Activated CD8-positive, alpha-beta memory T cell treated with anti-CD3 and anti-CD28 coated beads, Interleukin-2, amount 50 U/mL, for 1 hour (primary cell): ENCODE measurements around the gene LRRC23.

Experiments
- DNase-seq: peaks from one replicate; pipeline ENCODE4 v3.0.0-alpha.2; 2020; ENCODE audit errors: extremely low read depth

Gene LRRC23

DNA sequence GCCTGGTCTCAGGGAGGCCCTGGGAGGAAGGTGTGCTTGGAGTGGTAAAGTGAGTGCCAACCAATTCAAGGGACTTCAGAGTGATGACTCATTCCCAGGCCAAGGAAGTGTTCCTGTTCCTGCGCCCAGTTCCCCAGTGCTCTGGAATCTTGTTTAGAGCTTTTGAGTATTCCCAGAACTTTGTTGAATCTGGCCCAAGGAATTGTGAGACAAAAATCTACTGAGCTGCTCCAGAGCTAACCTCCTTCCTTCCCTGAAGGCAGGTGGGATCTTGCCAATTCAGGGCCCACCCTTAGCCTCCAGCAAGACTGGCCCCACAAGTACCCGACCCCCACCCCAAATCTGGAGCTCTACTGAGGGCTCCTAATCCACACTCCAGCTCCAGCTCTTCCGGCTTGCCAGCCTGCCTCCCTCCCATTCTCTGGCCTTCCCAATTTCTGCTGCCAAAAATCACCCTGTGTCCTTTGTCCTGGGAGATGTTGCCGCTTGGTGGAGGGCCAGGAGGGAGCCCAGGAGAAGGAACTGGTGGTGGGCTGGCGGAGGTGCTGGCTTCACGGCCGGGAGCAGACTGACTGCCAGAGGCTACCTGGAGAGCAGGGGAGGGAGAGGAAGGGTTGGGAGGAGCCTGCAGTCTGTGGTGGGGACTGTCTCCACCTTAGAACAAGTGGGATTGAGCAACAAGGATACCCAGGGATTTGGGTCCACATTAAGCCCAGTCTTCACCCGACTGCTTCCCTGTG, 21.1 kb downstream of the LRRC23 start:
- DNase-seq = no peak

DNA sequence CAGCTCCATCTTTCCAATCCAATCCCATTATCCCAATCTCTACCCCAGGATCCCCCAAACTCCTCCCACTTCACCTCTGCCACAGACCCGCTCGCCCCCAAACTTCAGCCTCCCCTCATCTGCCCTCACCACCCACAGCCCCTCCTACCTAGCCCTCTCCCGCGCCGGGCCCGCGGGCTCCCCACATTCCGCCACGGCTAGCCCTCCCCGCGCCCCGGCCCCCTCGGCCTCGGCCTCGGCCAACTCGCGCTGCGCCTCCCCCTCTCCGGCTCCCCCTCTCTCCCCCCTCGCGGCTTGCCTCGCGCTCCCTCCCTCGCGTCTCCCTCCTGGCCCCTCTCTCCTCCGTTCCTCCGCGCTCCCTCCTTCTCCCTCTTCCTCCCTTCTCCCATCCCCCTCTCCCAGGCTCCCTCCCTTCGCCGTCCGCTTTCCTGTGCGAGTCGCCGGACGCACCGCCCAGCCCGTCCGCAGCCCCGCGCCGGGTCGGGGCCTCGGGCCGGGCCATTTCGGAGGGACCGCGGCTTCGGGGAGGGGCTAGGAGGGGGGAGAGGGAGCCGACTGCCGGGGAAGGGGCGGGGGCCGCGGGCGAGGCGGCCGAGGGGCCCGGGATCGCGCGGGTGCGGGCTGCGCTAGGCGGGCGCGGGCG, 22.9 kb downstream of the LRRC23 start, which contains the start of gene ATN1:
ATN1 (plus strand) TSS at position 581 of the 643 bp plus-strand sequence. CDS start 6,043 bp downstream, outside the sequence.
- DNase-seq = no peak

DNA sequence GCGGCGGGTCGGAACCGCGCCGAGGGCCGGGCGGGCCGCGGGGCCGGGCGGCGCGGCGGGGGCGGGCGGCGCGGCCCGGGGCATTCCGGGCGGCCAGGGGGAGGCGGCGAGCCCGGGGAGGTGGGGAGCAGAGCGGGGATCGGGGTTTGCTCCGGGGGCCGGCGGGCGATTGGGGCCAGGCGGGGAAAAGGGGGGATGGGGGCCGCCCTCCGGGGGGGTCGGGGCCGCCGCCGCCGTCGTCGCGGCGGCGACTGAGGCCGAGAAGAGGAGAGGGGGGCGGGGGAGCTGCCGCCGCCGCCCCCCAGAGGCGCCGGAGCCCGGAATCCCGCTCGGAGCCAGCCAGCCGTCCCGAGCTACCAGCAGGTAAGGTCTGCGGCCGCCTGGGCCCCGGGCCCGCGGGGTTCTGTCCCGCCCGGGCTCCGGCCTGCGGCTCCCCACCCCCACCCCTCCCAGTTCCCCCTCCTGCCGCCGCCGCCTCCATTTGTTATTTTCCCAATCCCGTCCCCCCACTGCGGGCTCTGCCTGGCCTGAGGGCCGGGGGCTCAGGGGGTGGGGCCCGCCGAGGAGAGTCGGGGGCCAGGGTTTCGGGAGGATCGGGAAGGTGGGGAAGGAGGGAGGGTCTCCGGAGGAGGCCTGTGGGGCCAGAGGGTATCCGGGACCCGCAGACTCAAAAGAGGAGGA, 23.5 kb downstream of the LRRC23 start:
- DNase-seq = no peak

DNA sequence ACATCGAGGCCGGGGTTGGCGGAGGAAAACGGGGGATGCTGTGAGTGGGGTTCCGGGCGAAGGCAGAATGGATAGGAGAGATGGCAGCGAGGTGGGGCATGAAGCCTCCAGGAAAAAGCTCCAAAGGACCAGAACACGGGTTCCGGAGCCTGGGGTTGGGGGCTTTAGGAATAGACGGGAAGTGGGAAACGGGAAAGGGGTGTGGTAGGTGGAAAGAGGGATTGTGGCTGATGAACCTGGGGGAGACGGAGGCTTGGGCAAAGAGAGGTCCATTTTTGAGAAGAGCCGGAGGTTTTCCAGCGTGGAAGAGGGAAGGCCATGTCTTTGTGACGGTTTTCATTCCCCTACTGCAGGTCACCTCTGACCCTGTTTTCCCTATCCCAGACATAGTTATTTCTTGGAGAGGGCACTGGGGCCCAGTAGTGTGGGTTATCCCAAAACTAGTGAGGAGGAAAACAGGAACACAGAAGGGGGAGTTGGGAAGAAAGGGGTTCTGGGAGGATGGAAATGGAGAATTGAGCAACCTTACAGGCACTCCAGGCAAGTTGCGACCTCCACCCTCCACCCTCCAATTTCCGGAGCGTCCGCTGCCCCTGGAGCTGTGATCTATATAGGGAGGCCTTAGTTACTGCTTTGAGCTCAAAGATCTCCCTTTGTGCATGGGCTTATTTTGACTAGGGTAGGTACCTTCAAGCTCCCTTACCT, 24.2 kb downstream of the LRRC23 start:
- DNase-seq = no peak

DNA sequence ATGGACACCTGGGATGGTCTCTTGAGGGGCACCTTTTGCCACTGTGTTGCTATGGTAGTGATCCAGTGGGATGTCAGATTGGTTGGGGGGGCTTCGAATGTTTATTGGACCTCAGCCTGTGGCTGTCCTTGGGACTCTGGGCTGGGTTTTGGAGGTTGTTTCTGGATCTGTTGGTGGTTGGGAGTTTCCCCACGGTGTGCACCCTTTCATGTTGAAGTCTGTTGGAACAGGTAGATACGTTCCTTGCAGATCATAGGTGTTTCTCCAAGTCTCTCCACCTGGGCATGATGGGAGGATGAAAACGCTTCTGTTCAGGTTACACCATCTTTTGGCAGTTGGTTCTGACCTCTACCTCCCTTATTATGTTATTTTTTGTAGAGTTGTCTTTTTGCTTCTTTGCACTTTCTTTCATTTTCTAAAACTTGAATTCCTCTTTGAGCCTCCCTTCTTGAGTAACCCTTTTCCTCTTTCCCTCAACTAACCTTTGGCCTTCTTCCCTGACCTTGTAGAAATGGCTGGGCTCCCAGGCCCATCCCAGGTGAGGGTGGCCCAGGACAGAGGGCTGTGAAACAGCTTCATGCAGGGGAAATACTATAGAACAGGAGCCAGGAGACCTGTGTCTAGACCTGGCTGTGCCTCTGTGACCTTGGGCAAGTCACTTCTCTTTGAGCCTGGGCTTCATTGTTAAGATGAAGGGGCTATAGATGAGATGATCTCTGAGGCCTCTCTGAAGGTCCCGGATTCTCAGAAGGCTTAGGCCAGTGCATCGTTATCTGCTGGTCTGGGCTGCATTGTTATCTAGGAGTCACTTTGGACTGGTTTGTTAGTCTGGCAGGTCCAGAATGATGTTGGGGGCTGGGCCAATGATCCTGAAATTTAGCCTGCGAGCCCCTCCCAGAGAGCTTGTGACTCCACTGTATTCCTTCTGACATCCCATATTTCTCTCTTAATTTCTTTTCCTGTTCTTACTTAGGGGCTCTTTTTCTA, 25.1 kb downstream of the LRRC23 start:
- DNase-seq = no peak

DNA sequence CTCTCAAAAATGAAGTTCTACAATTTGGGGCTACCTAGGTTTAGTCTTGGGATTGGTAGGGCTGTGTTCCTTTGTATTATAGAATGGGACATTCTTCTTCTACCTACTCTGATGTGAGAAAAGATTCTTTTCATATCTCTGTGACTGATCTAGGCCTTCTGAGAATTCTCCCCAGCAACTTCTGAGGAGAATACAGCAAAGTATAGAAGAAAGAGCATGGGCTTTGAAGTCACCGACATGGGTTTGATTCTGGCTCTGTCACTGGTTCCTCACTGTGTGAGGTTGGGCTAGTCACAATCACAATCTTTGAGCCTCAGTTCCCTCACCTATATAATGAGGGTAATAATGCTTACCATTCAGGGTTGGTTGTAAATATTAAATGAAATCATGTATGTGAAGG, 28.1 kb downstream of the LRRC23 start:
- DNase-seq = no peak

DNA sequence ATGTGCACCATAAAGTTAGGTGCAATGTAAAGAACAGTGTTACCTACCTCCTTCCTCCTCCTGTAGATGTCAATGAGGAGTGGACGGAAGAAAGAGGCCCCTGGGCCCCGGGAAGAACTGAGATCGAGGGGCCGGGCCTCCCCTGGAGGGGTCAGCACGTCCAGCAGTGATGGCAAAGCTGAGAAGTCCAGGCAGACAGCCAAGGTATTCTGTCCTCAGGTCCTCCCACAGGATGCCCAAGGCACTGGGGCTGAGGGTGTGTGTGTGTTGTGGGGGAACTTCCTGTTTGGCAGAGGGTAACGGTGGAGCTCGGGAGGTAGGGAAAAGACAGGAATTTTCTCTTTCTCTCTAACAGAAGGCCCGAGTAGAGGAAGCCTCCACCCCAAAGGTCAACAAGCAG, 29.5 kb downstream of the LRRC23 start:
- no peak for DNase-seq

DNA sequence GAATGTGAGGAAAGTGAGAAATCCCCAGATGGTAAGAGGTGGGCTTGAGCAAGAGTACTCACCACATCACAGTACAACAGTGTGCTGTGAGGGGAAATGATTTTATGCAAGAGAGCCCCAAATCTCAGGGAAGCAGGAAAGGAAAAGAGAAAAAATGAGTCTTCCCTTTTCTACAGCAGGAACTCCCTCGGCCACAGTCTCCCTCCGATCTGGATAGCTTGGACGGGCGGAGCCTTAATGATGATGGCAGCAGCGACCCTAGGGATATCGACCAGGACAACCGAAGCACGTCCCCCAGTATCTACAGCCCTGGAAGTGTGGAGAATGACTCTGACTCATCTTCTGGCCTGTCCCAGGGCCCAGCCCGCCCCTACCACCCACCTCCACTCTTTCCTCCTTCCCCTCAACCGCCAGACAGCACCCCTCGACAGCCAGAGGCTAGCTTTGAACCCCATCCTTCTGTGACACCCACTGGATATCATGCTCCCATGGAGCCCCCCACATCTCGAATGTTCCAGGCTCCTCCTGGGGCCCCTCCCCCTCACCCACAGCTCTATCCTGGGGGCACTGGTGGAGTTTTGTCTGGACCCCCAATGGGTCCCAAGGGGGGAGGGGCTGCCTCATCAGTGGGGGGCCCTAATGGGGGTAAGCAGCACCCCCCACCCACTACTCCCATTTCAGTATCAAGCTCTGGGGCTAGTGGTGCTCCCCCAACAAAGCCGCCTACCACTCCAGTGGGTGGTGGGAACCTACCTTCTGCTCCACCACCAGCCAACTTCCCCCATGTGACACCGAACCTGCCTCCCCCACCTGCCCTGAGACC, 31.0 kb downstream of the LRRC23 start:
- no peak for DNase-seq

DNA sequence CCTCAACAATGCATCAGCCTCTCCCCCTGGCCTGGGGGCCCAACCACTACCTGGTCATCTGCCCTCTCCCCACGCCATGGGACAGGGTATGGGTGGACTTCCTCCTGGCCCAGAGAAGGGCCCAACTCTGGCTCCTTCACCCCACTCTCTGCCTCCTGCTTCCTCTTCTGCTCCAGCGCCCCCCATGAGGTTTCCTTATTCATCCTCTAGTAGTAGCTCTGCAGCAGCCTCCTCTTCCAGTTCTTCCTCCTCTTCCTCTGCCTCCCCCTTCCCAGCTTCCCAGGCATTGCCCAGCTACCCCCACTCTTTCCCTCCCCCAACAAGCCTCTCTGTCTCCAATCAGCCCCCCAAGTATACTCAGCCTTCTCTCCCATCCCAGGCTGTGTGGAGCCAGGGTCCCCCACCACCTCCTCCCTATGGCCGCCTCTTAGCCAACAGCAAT, 31.6 kb downstream of the LRRC23 start:
- DNase-seq = no peak

DNA sequence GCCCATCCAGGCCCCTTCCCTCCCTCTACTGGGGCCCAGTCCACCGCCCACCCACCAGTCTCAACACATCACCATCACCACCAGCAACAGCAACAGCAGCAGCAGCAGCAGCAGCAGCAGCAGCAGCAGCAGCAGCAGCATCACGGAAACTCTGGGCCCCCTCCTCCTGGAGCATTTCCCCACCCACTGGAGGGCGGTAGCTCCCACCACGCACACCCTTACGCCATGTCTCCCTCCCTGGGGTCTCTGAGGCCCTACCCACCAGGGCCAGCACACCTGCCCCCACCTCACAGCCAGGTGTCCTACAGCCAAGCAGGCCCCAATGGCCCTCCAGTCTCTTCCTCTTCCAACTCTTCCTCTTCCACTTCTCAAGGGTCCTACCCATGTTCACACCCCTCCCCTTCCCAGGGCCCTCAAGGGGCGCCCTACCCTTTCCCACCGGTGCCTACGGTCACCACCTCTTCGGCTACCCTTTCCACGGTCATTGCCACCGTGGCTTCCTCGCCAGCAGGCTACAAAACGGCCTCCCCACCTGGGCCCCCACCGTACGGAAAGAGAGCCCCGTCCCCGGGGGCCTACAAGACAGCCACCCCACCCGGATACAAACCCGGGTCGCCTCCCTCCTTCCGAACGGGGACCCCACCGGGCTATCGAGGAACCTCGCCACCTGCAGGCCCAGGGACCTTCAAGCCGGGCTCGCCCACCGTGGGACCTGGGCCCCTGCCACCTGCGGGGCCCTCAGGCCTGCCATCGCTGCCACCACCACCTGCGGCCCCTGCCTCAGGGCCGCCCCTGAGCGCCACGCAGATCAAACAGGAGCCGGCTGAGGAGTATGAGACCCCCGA, 32.2 kb downstream of the LRRC23 start:
- no peak for DNase-seq

DNA sequence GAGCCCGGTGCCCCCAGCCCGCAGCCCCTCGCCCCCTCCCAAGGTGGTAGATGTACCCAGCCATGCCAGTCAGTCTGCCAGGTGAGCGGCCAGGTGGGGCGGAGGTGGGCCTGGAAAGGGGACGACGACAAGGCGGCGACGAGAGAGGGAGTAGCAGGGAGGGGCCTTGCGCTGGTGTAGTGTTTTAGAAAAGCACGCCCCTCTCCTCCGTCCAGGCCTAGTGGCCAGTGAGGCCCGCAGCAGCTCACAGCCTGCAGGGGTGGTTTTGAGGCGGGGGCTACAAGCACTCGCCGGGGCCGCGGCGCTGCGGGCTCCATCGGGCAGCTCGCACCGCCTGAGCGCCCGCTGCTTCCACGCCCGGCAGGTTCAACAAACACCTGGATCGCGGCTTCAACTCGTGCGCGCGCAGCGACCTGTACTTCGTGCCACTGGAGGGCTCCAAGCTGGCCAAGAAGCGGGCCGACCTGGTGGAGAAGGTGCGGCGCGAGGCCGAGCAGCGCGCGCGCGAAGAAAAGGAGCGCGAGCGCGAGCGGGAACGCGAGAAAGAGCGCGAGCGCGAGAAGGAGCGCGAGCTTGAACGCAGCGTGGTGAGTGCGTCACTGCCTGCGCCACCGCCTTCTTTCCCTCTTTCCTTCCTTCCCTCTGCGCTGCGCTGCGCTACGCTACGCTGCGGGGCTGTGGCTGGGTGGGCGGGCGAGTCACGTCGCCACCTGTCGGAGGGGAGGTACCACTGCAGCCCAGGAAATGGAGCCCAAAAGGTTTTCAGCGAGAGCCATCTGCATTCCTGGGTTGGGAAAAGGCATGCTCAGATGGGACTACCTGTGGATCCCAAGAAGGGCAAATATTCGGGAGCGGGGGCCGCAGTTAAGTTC, 33.1 kb downstream of the LRRC23 start:
- DNase-seq = peak; percentile 79

DNA sequence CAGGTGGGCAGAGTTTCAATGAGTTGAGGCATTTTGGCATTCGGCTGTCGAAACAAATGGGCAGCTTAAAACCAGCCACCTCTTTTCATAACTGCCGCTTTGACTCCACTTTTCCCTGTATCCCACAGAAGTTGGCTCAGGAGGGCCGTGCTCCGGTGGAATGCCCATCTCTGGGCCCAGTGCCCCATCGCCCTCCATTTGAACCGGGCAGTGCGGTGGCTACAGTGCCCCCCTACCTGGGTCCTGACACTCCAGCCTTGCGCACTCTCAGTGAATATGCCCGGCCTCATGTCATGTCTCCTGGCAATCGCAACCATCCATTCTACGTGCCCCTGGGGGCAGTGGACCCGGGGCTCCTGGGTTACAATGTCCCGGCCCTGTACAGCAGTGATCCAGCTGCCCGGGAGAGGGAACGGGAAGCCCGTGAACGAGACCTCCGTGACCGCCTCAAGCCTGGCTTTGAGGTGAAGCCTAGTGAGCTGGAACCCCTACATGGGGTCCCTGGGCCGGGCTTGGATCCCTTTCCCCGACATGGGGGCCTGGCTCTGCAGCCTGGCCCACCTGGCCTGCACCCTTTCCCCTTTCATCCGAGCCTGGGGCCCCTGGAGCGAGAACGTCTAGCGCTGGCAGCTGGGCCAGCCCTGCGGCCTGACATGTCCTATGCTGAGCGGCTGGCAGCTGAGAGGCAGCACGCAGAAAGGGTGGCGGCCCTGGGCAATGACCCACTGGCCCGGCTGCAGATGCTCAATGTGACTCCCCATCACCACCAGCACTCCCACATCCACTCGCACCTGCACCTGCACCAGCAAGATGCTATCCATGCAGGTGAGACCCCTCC, 34.0 kb downstream of the LRRC23 start:
- no peak for DNase-seq

DNA sequence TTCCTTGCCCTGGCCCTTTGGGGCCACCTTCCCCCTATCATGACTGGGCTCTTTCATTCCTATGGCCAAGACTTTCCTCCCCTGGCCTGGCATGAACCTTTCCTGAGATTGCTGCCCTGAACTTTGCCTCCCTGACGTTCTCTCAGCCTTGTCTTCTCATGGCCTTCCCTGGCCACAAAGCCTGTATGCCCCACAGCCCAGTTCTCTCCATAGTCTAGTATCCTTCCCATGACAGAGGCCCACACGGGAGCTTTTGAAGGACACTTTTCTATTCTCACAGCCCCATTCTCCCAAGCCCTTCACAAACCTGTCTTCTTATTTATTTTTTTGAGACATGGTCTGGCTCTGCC, 34.5 kb downstream of the LRRC23 start:
- DNase-seq = no peak

DNA sequence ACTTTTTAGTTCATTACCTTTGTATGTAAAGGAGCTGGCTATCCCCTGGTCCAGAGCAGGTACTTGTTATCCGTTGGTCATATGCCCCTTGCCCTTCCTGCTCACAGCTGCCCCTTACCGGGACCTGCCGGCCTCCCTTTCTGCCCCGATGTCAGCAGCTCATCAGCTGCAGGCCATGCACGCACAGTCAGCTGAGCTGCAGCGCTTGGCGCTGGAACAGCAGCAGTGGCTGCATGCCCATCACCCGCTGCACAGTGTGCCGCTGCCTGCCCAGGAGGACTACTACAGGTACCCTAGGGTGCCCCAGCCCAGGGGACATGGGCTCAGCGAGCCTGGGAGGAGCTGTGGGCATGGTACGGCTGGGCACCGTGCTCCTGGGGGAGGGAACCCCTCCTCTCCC, 36.6 kb downstream of the LRRC23 start:
- DNase-seq = no peak

DNA sequence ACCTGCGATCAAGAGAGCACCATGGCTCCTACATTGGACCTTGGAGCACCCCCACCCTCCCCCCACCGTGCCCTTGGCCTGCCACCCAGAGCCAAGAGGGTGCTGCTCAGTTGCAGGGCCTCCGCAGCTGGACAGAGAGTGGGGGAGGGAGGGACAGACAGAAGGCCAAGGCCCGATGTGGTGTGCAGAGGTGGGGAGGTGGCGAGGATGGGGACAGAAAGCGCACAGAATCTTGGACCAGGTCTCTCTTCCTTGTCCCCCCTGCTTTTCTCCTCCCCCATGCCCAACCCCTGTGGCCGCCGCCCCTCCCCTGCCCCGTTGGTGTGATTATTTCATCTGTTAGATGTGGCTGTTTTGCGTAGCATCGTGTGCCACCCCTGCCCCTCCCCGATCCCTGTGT, 37.2 kb downstream of the LRRC23 start:
- DNase-seq = no peak

DNA sequence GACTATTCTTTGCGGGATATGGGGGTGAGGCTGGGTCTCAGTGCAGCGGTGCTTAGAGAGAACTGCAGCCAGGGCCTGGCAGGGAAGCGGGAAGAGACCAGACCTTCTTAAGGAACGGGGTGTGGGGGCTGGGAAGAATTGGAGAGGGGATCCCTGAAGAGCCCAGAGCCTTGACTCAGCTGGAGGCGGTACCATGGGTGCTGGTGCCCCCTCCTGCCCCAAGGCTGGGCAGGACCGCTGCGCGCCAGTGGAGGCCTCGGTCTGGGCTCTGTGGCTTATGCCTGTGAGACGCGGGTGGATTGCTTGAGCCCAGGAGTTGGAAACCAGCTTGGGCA, 37.7 kb downstream of the LRRC23 start:
- DNase-seq = no peak

DNA sequence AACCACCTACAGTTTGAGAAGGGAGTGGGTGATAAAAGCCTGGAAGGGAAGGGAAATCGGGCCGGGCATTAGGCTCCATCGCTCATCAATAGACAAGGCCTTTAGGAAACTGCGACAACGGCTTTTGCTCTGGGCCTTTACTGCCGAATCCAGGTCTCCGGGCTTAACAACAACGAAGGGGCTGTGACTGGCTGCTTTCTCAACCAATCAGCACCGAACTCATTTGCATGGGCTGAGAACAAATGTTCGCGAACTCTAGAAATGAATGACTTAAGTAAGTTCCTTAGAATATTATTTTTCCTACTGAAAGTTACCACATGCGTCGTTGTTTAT, 38.7 kb downstream of the LRRC23 start:
- peak; percentile 82 for DNase-seq
